HG03196 (cell line): Measurements from ENCODE around the gene ADH1C.
"Not testable (repeated sequence)": the region's sequence is repeated elsewhere in the genome, so short reads cannot be mapped to it uniquely, and the experiment has no call there.

Experiments used
- ATAC-seq: cut with Tn5 transposase; IDR thresholded peaks from one replicate; pipeline ENCODE4 v1.9.1; 2021; ENCODE audit not compliant: unreplicated experiment

Gene ADH1C

GRCh38 chr4:99352602-99353537 is at the start of gene ADH1C:
Gene ADH1C, minus strand, starts transcription at chr4:99352746. Its CDS starts 71 bp downstream, at chr4:99352675.
- ATAC-seq: no peak

DNA sequence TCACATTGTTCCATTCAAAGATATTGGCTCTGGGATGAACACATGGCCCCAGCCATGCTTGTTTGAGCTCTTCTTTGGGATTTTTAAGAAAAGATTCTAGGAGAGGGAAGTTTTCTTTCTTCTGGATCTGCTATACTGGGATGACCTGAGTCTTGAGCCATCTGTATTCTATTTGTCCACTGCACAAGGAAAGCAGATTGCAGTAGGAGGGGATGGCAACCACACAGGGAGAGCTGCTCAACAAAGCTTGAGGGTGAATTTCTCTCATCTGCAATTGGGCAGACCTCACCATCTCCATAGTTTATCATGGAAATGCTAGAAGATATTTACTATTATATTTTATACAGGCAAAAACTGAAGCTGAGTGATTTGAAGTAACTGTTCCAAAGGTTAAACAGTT is 48.3 kb upstream of the ADH1C start:
- no peak for ATAC-seq

DNA sequence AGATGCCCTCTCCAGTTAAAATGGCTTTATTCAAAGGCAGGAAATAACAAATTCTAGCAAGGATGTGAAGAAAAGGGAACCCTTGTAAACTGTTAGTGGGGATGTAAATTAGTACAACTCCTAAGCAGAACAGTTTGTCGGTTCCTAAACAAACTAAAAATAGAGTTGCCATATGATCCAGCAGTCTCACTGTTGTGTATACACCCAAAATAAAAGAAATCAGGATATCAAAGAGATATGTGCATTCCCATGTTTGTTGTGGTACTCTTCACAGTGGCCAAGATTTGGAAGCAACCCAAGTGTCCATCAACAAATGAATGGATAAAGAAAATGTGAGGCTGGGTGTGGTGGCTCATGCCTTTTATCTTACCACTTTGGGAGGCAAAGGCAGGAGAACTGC is 46.5 kb upstream of the ADH1C start:
- no peak for ATAC-seq

DNA sequence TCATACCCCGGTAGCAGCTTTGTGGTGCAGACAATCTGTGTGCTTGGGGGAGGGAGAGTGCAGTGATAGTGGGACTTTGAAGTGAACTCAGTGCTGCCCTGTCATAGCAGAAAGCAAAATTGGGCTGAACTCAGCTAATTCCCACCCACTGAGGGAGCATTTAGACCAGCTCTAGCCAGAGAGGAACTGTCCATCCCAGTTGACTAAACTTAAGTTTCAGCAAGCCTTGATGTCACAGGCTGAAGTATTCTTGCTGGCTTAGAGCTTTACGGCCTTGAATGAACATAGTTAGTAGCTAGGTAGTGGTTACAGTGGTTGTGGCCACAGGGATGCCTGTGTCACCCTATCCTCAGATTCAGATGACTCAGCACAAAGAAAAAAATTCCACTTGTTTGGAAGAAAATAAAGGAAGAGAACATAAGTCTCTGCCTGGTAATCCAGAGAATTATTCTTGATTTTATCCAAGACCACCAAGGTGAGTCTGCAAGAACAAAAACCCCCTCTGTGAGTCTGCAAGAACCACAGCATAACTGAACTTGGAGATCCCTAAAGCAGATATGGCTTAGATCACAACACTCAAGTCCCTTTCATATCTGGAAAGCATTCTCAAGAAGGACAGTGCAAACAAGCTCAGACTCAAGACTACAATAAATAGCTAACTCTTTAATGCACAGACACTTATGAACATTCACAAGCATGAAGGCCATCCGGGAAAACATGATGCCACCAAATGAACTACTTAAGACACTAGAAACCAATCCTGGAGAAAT is 43.2 kb upstream of the ADH1C start:
- ATAC-seq: no peak

GRCh38 chr4:99394896-99395295 is 42.4 kb upstream of the ADH1C start:
- no peak for ATAC-seq

DNA sequence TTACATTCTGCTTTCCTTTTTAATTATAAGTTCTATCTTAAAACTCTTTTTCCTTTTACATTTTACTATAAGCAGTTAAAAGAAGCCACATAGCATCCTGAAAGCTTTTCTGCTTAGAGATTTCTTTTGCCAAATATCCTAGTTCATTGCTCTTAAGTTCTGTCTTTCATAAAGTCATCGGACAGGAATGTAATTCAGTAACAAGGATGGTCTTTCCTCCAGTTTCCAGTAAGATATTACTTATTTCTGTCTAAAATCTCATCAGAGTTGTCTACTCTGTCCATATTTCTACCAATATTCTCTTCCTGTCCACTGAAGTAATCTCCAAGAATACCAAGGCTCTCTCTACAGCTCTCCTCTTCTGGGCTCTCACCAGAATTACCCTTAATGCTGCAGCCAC is 37.5 kb upstream of the ADH1C start:
- ATAC-seq: no peak

GRCh38 chr4:99389606-99390005 is 37.1 kb upstream of the ADH1C start:
- ATAC-seq: no peak

DNA sequence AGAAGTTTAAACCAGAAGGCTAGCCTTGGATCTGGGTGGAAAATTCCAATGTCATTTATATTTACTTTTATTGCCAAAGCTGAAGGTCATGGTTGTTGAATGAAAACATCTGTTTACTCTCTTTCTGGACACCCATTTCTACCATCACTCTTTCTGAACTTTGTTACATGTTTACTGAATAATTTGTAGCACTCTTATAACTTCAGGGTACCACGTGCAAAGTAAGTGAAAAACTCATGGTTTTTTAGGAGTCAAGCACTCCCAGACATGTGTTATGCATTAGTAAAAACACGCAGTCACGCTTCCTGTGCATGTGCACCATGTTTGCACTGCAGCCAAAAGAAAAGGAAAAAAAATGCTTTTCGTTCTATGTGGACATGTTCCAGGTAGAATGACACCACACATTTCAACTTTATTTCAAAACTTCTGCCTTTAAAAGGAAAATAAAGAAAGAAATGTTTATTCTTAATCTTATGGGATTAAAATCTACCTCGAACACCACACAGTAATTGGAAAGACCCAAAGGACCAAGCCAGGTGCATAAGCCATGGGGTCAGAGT is 31.4 kb upstream of the ADH1C start:
- ATAC-seq: no peak

GRCh38 chr4:99383399-99383798 is 30.9 kb upstream of the ADH1C start:
- no peak for ATAC-seq

DNA sequence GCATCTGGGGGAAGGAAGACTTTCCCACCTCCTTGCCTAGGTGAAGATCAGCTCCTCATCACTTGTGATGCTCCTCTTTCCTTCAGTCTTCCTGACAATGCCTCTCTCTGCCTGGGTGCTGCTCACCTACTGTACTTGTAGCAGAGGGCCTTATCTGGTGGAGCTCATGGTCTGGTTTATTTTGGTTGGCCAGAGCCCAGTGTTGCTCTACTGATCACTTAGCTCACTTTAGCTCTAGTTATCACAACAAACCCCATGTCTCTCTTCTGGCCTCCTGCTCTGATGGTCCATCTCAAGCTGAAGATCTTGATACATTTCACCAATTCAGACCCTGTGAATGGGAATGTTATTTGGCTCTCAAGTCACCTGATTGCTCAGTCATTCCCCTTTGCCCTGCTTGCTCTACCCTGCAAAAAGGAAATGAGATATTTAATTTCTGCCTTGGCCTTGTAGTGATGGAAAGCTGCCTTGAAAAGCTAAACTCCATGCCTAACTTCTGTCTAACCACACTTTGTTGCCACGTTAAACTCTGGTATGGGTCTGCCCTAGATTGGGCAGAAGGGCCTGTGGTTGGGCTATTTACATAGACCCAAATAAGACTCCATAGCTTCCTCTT is 30.3 kb upstream of the ADH1C start:
- ATAC-seq: no peak

- no peak for ATAC-seq
Observed at GRCh38 chr4:99381588-99382175, 29.1 kb upstream of the ADH1C start.

DNA sequence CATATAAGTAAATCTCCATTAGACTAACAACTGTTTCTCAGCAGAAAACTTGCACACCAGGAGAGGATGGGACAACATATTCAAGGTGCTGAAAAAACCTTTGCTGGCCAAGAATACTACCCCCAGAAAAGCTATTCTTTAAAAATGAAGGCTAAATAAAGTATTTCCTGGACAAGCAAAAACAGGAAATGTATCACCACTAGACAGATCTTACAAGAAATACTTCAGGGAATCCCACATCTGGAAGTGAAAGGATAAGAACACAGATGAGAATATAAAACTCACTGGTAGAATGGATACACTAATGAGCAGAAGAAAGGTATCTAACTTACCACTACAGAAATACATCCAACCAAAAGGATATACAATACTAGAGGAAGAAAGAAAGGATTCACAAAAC is 27.0 kb upstream of the ADH1C start:
- ATAC-seq: no peak

DNA sequence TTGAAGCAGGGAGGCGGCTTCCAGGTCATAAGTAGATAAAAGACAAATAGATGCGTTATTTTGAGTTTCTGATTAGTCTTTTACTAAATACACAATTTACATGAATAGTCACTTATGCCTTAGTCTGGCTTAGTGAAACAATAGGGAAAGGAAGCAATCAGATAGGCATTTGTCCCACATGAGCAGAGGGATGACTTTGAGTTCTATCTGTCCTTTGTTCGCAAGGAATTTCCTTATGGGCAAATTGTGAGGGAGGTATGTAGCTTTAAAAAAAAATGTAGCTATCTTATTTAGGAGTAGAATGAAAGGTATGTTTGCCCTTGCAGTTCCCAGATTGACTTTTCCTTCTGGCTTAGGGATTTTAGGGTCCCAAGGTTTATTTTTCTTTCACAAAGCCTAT is 26.3 kb upstream of the ADH1C start:
- no peak for ATAC-seq

DNA sequence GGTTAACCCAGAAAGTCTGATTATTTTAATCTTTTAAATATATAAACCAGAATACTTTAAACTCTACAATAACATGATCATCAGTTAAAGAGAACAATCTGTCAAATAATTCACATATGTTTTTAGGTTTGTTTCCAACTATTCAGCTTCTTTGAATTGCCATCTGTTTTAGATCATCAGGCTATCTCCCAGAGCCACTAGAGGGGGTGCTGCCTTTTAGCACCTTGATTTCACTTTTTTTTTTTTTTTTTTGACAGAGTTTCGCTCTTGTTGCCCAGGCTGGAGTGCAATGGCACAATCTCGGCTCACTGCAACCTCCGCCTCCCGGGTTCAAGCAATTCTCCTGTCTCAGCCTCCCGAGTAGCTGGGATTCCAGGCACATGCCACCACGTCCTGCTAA is 24.8 kb upstream of the ADH1C start:
- not testable (repeated sequence) for ATAC-seq

- ATAC-seq: not testable (repeated sequence)
Observed at GRCh38 chr4:99372464-99372863, 19.9 kb upstream of the ADH1C start.

- not testable (repeated sequence) for ATAC-seq
Observed at GRCh38 chr4:99367817-99368216, 15.3 kb upstream of the ADH1C start.

DNA sequence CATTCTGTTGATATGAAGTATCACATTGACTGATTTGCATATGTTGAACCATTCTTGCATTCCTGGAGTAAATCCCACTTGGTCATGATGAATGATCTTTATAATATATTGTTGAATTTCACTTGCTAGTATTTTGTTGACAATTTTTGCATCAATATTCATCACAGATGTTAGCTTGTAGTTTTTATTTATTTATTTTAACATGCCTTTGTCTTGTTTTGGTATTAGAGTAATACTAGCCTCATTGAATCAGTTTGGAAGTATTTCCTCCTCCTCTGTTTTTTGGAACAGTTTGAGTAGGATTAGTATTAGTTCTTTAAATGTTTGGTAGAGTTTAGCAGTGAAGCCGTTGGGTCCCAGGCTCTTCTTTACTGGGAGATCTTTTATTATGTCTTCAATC is 13.9 kb upstream of the ADH1C start:
- no peak for ATAC-seq

- ATAC-seq: no peak
Observed at GRCh38 chr4:99362768-99363167, 10.2 kb upstream of the ADH1C start.

- no peak for ATAC-seq
Observed at GRCh38 chr4:99361899-99362275, 9.3 kb upstream of the ADH1C start.

- ATAC-seq: no peak
Observed at GRCh38 chr4:99361268-99361898, 8.8 kb upstream of the ADH1C start.
